Liver (tissue), 9 donors: Measurements from ENCODE around the gene EPB41L2. TPM values are rescaled to one million over a fixed set of nuclear protein-coding genes. Genes with fewer than 3 reads are reported as not detected.

Source experiments
- DNase-seq: peaks from one replicate; pipeline ENCODE4 v3.0.0-alpha.2; 2017; ENCODE audit warnings: low spot score
- H3K27ac ChIP-seq, 2 donors: one replicate each; pipeline ENCODE4 v1.7.0; 2013; ENCODE audit warnings: inconsistent platforms in 2 of 2, low read length in 2 of 2, control low read depth in 1 of 2, low read depth in 1 of 2, mild to moderate bottlenecking in 1 of 2
- H3K27me3 ChIP-seq, 4 donors: one replicate each; pipeline versions ENCODE4 v1.6.1 to v1.7.0; 2013; ENCODE audit warnings: low read length in 3 of 4, inconsistent platforms in 1 of 4, mild to moderate bottlenecking in 1 of 4, moderate library complexity in 1 of 4; ENCODE audit not compliant: control insufficient read depth in 4 of 4, insufficient read depth in 4 of 4
- H3K36me3 ChIP-seq, 4 donors: one replicate each; pipeline versions ENCODE4 v1.6.1 to v1.7.0; 2013; ENCODE audit warnings: low read length in 3 of 4, mild to moderate bottlenecking in 3 of 4, low read depth in 1 of 4, moderate library complexity in 1 of 4; ENCODE audit not compliant: control insufficient read depth in 4 of 4, insufficient read depth in 3 of 4
- H3K4me1 ChIP-seq, 4 donors: one replicate each; pipeline versions ENCODE4 v1.6.1 to v1.7.0; 2013; ENCODE audit warnings: low read length in 3 of 4, mild to moderate bottlenecking in 3 of 4, moderate library complexity in 1 of 4; ENCODE audit not compliant: control insufficient read depth in 4 of 4, insufficient read depth in 4 of 4
- H3K4me3 ChIP-seq, 3 donors: one replicate each; pipeline versions ENCODE4 v1.6.1 to v1.7.0; 2013; ENCODE audit warnings: low read length in 3 of 3, control low read depth in 1 of 3, low read depth in 1 of 3, mild to moderate bottlenecking in 1 of 3
- H3K9ac ChIP-seq, 2 donors: one replicate each; pipeline ENCODE4 v1.7.0; 2013; ENCODE audit warnings: low read length in 2 of 2, mild to moderate bottlenecking in 2 of 2, moderate library complexity in 2 of 2, control low read depth in 1 of 2, low read depth in 1 of 2
- H3K9me3 ChIP-seq, 4 donors: one replicate each; pipeline versions ENCODE4 v1.6.1 to v1.7.0; 2013; ENCODE audit warnings: low read length in 3 of 4; ENCODE audit not compliant: control insufficient read depth in 4 of 4
- EGR1 ChIP-seq, 2 donors: IDR thresholded peaks; 2 replicates each; pipeline ENCODE4 v1.6.1; 2016 to 2018; ENCODE audit warnings: antibody characterized with exemption in 2 of 2, low read depth in 2 of 2
- FOXA1 ChIP-seq: IDR thresholded peaks from 2 replicates; pipeline ENCODE4 v1.6.1; 2016; ENCODE audit warnings: antibody characterized with exemption
- FOXA2 ChIP-seq: IDR thresholded peaks from 2 replicates; pipeline ENCODE4 v1.6.1; 2016; ENCODE audit warnings: antibody characterized with exemption
- GABPA ChIP-seq, 2 donors: IDR thresholded peaks in 1 of 2; conservative IDR thresholded peaks in 1 of 2; 2 replicates each; pipeline ENCODE4 v1.6.1; 2016; ENCODE audit warnings: antibody characterized with exemption in 2 of 2, mild to moderate bottlenecking in 1 of 2, moderate library complexity in 1 of 2
- HNF4A ChIP-seq, 2 donors: conservative IDR thresholded peaks; 2 replicates each; pipeline ENCODE4 v1.6.1; 2016; ENCODE audit warnings: antibody characterized with exemption in 2 of 2, mild to moderate bottlenecking in 2 of 2
- JUND ChIP-seq, 2 donors: IDR thresholded peaks; 2 replicates each; pipeline ENCODE4 v1.6.1; 2016; ENCODE audit warnings: antibody characterized with exemption in 2 of 2
- NR2F2 ChIP-seq: IDR thresholded peaks from 2 replicates; pipeline ENCODE4 v1.6.1; 2016; ENCODE audit warnings: antibody characterized with exemption
- RAD21 ChIP-seq, 2 donors: IDR thresholded peaks; 2 replicates each; pipeline ENCODE4 v1.6.1; 2016; ENCODE audit warnings: antibody characterized with exemption in 2 of 2, mild to moderate bottlenecking in 2 of 2
- REST ChIP-seq: IDR thresholded peaks from 2 replicates; pipeline ENCODE4 v1.6.1; 2016; ENCODE audit warnings: antibody characterized with exemption, mild to moderate bottlenecking
- RXRA ChIP-seq, 2 donors: IDR thresholded peaks; 2 replicates each; pipeline ENCODE4 v1.6.1; 2017 to 2018; ENCODE audit warnings: antibody characterized with exemption in 2 of 2, mild to moderate bottlenecking in 1 of 2
- SP1 ChIP-seq: IDR thresholded peaks from 2 replicates; pipeline ENCODE4 v1.6.1; 2018; ENCODE audit warnings: antibody characterized with exemption, mild to moderate bottlenecking
- TAF1 ChIP-seq: conservative IDR thresholded peaks from 2 replicates; pipeline ENCODE4 v1.6.1; 2016; ENCODE audit warnings: antibody characterized with exemption, mild to moderate bottlenecking
- YY1 ChIP-seq: IDR thresholded peaks from 2 replicates; pipeline ENCODE4 v1.6.1; 2016; ENCODE audit warnings: antibody characterized with exemption, mild to moderate bottlenecking
- WGBS: extraction: QIAGEN DNeasy Blood & Tissue Kit; methylation state at CpG from one replicate; pipeline ENCODE4 v1.1.7; 2013; 5-methylcytosine and 5-hydroxymethylcytosine counted together
- polyA plus RNA-seq, 2 donors: library from polyadenylated mRNA; stranded (reverse) in 1 of 2; unstranded in 1 of 2; fragments of 200-250 nt in 1 of 2; fragments of >200 nt in 1 of 2; fragmentation: Nextera tagmentation in 1 of 2; extraction: Ambion mirVana in 1 of 2; gene quantifications; one replicate each; pipeline versions ENCODE4 v1.2.1 to v1.2.3, GENCODE V29; 2013 to 2015
- total RNA-seq, 2 donors: library from RNA; depleted of rRNA; stranded (reverse); fragments of >200 nt; gene quantifications; one replicate each; pipeline ENCODE4 v1.2.3, GENCODE V29; 2014
- TF ChIP-seq, protein P1 (sequence below): IDR thresholded peaks from 2 replicates; pipeline ENCODE4 v1.6.1; 2016; ENCODE audit warnings: antibody characterized with exemption
- TF ChIP-seq, protein P2 (sequence below): fragments of 150-350 bp; IDR thresholded peaks from 2 replicates; pipeline ENCODE4 v1.5.1; 2017; ENCODE audit warnings: improper control_type of control experiment, low read depth, low read length; ENCODE audit not compliant: missing input control
- donor health status: healthy.
- donor health status: healthy.
- donor health status: healthy.
- donor health status: healthy.
- donor health status: healthy.

Gene EPB41L2
- total and polyA plus RNA-seq, 4 donors, result 10.0 to 43.3 (median 18.7) TPM

GRCh38 chr6:130913120-130913519 is 149.9 kb downstream of the EPB41L2 start:
- H3K9ac ChIP-seq, result no peak overlapping the region
- H3K9me3 ChIP-seq, result no peaks in the 10 kb centered on the region
- no peak for DNase-seq
- H3K27me3 ChIP-seq, result no peaks in the 10 kb centered on the region
- H3K27ac ChIP-seq, result no peak overlapping the region
- WGBS, result 78% methylated on average over 4 of the region's 4 CpGs
- H3K4me3 ChIP-seq, result no peak overlapping the region
- H3K4me1 ChIP-seq, result no peaks in the 10 kb centered on the region
- H3K36me3 ChIP-seq, result no peaks in the 10 kb centered on the region
- TF ChIP-seq JUND (IDR thresholded peaks at IDR 0.05) (no peak), NR2F2 (no peak), TAF1 (no peak), REST (no peak), RXRA (IDR thresholded peaks at IDR 0.05) (no peak), FOXA2 (no peak), FOXA1 (no peak), EGR1 (IDR thresholded peaks at IDR 0.05; ENCODE audit: low read depth in 2 of 2) (no peak), YY1 (no peak), SP1 (no peak), RAD21 (IDR thresholded peaks at IDR 0.05) (no peak), HNF4A (conservative IDR thresholded peaks at IDR 0.05) (no peak)
- TF ChIP-seq, protein P1, sequence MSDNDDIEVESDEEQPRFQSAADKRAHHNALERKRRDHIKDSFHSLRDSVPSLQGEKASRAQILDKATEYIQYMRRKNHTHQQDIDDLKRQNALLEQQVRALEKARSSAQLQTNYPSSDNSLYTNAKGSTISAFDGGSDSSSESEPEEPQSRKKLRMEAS, result no peak
- TF ChIP-seq, protein P2, sequence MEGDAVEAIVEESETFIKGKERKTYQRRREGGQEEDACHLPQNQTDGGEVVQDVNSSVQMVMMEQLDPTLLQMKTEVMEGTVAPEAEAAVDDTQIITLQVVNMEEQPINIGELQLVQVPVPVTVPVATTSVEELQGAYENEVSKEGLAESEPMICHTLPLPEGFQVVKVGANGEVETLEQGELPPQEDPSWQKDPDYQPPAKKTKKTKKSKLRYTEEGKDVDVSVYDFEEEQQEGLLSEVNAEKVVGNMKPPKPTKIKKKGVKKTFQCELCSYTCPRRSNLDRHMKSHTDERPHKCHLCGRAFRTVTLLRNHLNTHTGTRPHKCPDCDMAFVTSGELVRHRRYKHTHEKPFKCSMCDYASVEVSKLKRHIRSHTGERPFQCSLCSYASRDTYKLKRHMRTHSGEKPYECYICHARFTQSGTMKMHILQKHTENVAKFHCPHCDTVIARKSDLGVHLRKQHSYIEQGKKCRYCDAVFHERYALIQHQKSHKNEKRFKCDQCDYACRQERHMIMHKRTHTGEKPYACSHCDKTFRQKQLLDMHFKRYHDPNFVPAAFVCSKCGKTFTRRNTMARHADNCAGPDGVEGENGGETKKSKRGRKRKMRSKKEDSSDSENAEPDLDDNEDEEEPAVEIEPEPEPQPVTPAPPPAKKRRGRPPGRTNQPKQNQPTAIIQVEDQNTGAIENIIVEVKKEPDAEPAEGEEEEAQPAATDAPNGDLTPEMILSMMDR, result no peak

DNA sequence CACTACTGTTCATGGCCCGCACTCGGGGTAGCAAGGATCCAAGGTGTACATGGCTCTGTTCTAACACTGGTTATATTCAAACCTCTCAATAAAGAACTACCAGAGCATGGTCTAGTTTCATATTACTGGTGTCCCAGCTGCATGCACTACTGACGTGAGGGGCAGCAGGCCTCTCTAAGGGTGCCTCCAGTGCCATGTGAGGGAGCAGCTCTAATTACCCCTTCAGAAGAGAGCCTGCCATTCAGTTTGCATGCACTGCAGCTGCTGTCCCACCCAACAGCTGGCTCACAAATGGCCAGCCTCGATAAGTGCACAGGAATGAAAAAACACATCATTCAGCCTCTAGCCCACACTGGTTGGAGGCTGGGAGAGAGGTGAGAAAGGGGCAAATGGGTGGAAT is 150.6 kb downstream of the EPB41L2 start:
- DNase-seq, result no peak
- WGBS, result 93% methylated on average over 4 of the region's 4 CpGs
- no peak overlapping the region for H3K27ac ChIP-seq

More for the DNA sequence above, 150.6 kb downstream of the EPB41L2 start:
- Histone ChIP-seq H3K9me3 (no peaks in the 10 kb centered on the region), H3K4me1 (peaks cover 0 to 5% (median 0%) of the 10 kb centered on the region in 4 donors), H3K4me3 (no peak overlapping the region), H3K27me3 (no peaks in the 10 kb centered on the region), H3K36me3 (no peaks in the 10 kb centered on the region), H3K9ac (no peak overlapping the region)
- TF ChIP-seq TAF1, result no peak
- no peak for TF ChIP-seq GABPA (IDR thresholded peaks at IDR 0.05 in 1 of 2, conservative IDR thresholded peaks at IDR 0.05 in 1 of 2)
- TF ChIP-seq YY1, result no peak
- TF ChIP-seq JUND (IDR thresholded peaks at IDR 0.05), result no peak
- no peak for TF ChIP-seq FOXA1
- TF ChIP-seq REST, result no peak
- no peak for TF ChIP-seq SP1
- TF ChIP-seq, protein P2, result no peak
- no peak for TF ChIP-seq RAD21 (IDR thresholded peaks at IDR 0.05)
- TF ChIP-seq, protein P1, result no peak
